Fibroblast of villous mesenchyme (primary cell): ENCODE measurements around the gene SCYGR3. TPM values are rescaled to one million over a fixed set of nuclear protein-coding genes. Genes with fewer than 3 reads are reported as not detected.

Experiments used
- DNase-seq: peaks from one replicate; pipeline ENCODE4 v3.0.0-alpha.2; 2010; ENCODE audit warnings: low read depth
- H3K4me3 ChIP-seq: 2 replicates; pipeline ENCODE4 v1.5.1; 2011; ENCODE audit warnings: low read depth, mild to moderate bottlenecking, low read length
- CTCF ChIP-seq: IDR thresholded peaks from 2 replicates; pipeline ENCODE4 v1.5.1; 2012; ENCODE audit warnings: low read depth, mild to moderate bottlenecking, low read length; ENCODE audit not compliant: insufficient read depth
- total RNA-seq: library from RNA; depleted of rRNA; stranded (reverse); fragments of >200 nt; gene quantifications from 2 replicates; pipeline ENCODE4 v1.2.3, GENCODE V29; 2012

The SCYGR3 gene
- total RNA-seq, 1 donor, result not detected

DNA sequence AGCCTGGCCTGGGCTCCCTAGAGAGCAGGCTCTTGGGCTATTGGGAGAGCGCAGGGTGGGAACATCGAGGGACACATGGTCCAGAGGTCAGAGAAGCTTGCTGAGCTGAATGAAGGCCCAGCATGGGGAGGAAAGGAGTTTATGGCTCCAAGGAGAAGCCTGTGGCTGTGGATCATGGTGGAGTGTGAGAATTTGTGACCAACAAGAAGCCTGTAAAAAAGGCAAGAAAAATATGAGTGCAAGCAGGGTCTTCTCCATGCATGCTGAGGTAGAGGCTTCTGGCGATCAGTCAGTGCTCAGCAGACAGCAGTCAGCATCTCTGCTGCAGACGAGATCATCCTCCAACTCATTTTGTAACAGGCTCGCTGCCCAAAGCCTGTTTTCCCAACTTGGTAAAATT, 1.3 kb upstream of the SCYGR3 start:
- no peak overlapping the region for H3K4me3 ChIP-seq
- TF ChIP-seq CTCF, result no peak
- no peak for DNase-seq

DNA sequence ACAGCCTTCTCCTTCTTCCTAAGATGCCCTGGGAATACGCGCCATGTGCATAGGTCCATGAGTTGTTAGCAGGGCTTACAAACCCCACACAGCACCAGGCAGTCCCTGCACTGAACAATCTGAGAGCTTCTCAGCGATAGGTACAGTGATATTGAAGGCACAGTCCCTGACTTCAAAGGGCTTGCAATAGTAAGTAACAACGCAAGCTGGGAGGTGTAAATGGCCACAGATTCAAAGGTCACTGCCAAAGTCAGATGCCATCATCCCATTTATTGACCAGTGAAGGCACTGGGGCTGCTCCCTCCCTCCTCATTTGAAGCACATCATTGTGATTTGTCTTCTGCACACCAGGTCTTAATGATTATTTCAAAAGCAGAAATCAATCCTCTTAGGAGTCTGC, 541 bp upstream of the SCYGR3 start:
- H3K4me3 ChIP-seq, result no peak overlapping the region
- TF ChIP-seq CTCF, result no peak
- DNase-seq, result no peak

GRCh38 chr2:227614246-227614645, 394 bp downstream of the SCYGR3 start:
- no peak overlapping the region for H3K4me3 ChIP-seq
- TF ChIP-seq CTCF, result no peak
- no peak for DNase-seq

DNA sequence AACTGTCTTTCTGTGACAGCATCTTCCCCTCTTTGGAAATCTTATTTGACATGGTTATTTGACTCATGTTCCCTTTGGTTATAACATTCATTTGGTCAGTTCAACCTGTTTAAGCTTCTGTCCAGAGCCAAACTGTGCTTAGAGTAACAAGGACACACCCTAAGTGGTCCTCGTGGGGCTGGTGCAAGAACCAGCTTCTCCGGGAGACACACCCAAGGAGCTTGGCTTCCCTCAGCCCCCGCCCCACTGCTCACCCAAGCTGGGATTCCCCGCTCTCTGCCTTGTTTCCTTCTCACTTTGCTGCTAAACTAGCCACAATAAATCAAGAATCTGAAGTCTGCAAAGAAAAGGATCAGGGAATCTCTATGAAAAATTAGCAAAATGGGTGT, 1.4 kb downstream of the SCYGR3 start:
- H3K4me3 ChIP-seq, result no peak overlapping the region
- no peak for TF ChIP-seq CTCF
- no peak for DNase-seq

GRCh38 chr2:227612546-227613271, 1.9 kb downstream of the SCYGR3 start:
- DNase-seq, result no peak
- no peak for TF ChIP-seq CTCF
- H3K4me3 ChIP-seq, result no peak overlapping the region

DNA sequence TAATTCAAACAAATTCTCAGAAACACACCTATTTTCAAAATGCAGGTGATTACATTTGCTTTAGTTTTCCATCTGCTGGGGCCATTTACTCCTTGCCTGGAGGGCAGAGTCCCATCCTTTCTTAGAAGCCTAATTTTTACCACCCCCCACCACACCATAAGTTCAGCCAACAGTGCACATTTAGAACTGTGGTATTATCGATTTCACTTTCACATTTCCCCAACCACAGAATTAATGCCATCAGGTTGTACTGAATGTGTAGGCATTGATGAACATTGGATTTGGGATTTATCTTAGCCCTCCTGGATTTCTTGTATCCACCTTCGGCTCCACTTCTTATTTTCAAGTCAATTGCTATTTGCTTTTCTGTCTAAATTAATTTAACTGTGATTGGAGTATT, 4.5 kb downstream of the SCYGR3 start:
- TF ChIP-seq CTCF, result no peak
- H3K4me3 ChIP-seq, result no peak overlapping the region
- no peak for DNase-seq

GRCh38 chr2:227608561-227609338, 5.9 kb downstream of the SCYGR3 start:
- TF ChIP-seq CTCF, result no peak
- DNase-seq, result no peak
- H3K4me3 ChIP-seq, result no peak overlapping the region
